K562 (cell line): ENCODE data around the gene FCAMR. TPM values are rescaled to one million over a fixed set of nuclear protein-coding genes. Genes with fewer than 3 reads are reported as not detected.

ENCODE experiments used
- ATAC-seq: fragments of 200-7000 bp; cut with Tn5 transposase; 3 replicates; pipeline ENCODE4 v1.9.1; 2020; ENCODE audit warnings: moderate library complexity
- BruUV-seq: library from RNA; stranded (reverse); fragments of 400-500 nt; replicated peaks from 2 replicates; lab custom pipeline; 2021; lab: Mats Ljungman, UMichigan
- CTCF ChIA-PET: fragments of 300-600 bp; formaldehyde crosslinking; extraction: SDS; loops from one replicate; lab custom pipeline; 2021; ENCODE audit warnings: low intra/inter-chr PET ratio; lab: Yijun Ruan, JAX
- POLR2A ChIA-PET: fragments of 300-600, 350-650 bp; sonication (Branson Sonifier 250); formaldehyde crosslinking; extraction: SDS; loops from one replicate; lab custom pipeline; 2021; ENCODE audit warnings: antibody characterized with exemption, inconsistent platforms; lab: Yijun Ruan, JAX
- DNase-seq, 4 experiments: peaks; one replicate each; pipeline versions ENCODE4 v3.0.0 to v3.0.0-alpha.2; 2011 to 2018; ENCODE audit warnings: low spot score in 3 of 4, mixed read lengths in 3 of 4; ENCODE audit errors: extremely low read depth in 1 of 4
- FAIRE-seq: peaks from 2 replicates; lab custom pipeline; 2011; peaks lifted over from hg19 to GRCh38; lab: Jason Lieb, UNC
- H2AFZ ChIP-seq: 2 replicates; pipeline ENCODE4 v1.6.0; 2011; ENCODE audit warnings: low read depth, low read length, control low read depth, inconsistent platforms
- H3K27ac ChIP-seq: fragments of 200-600 bp; 3 replicates; pipeline ENCODE4 v1.8.0; 2011; ENCODE audit warnings: low read depth, mild to moderate bottlenecking, control low read depth, inconsistent platforms, low read length, moderate library complexity, mixed read lengths; ENCODE audit errors: extremely low read depth
- H3K27me3 ChIP-seq, 2 experiments: fragments of 300-600 bp in 1 of 2; 2 replicates in 1 of 2; 3 replicates in 1 of 2; pipeline versions ENCODE4 v1.6.0 to v1.8.0; 2011; ENCODE audit warnings: inconsistent platforms in 2 of 2, low read length in 2 of 2, mild to moderate bottlenecking in 1 of 2, mixed read lengths in 1 of 2, moderate library complexity in 1 of 2; ENCODE audit not compliant: control insufficient read depth in 2 of 2, insufficient read depth in 2 of 2
- H3K36me3 ChIP-seq: fragments of 300-600 bp; 3 replicates; pipeline ENCODE4 v1.8.0; 2011; ENCODE audit warnings: mild to moderate bottlenecking, low read length, inconsistent platforms; ENCODE audit not compliant: control insufficient read depth, insufficient read depth
- H3K4me1 ChIP-seq, 2 experiments: fragments of 200-600 bp in 1 of 2; replicated peaks in 1 of 2; 2 replicates in 1 of 2; 3 replicates in 1 of 2; pipeline versions ENCODE4 v1.5.1 to v1.8.0; 2011; ENCODE audit warnings: inconsistent platforms in 2 of 2, low read length in 2 of 2, mild to moderate bottlenecking in 1 of 2, mixed read lengths in 1 of 2, moderate library complexity in 1 of 2; ENCODE audit not compliant: control insufficient read depth in 2 of 2, insufficient read depth in 2 of 2
- H3K4me2 ChIP-seq: 2 replicates; pipeline ENCODE4 v1.6.1; 2011; ENCODE audit warnings: low read length, control low read depth, inconsistent platforms, mixed read lengths; ENCODE audit not compliant: insufficient read depth
- H3K4me3 ChIP-seq: fragments of 200-600 bp; sonication (generic), shearing (Covaris generic); 2 replicates; pipeline ENCODE4 v1.5.1; 2016; ENCODE audit warnings: control low read depth, inconsistent platforms
- H3K79me2 ChIP-seq: fragments of 200-600 bp; 3 replicates; pipeline ENCODE4 v1.8.0; 2011; ENCODE audit warnings: low read length, inconsistent platforms; ENCODE audit not compliant: control insufficient read depth, insufficient read depth
- H3K9ac ChIP-seq, 2 experiments: 2 replicates each; pipeline versions ENCODE4 v1.6.0 to v1.6.1; 2011; ENCODE audit warnings: low read depth in 2 of 2, low read length in 2 of 2, control low read depth in 1 of 2, inconsistent platforms in 1 of 2, mild to moderate bottlenecking in 1 of 2, mixed read lengths in 1 of 2; ENCODE audit not compliant: insufficient read depth in 1 of 2
- H3K9me1 ChIP-seq: one replicate; pipeline ENCODE4 v1.6.0; 2011; ENCODE audit warnings: inconsistent platforms, mild to moderate bottlenecking, low read length, moderate library complexity; ENCODE audit not compliant: control insufficient read depth, insufficient read depth
- H3K9me3 ChIP-seq: replicated peaks from 2 replicates; pipeline ENCODE4 v1.5.1; 2011; ENCODE audit warnings: low read depth, low read length, inconsistent platforms; ENCODE audit not compliant: control insufficient read depth, insufficient read depth
- H4K20me1 ChIP-seq: replicated peaks from 2 replicates; pipeline ENCODE4 v1.6.1; 2011; ENCODE audit warnings: low read length, inconsistent platforms, mixed read lengths; ENCODE audit not compliant: control insufficient read depth, insufficient read depth
- ADNP ChIP-seq: fragments of 200-800 bp; sonication (Bioruptor generic); IDR thresholded peaks from 2 replicates; pipeline ENCODE4 v1.6.1; 2016; ENCODE audit warnings: missing genetic modification characterization, missing compliant biosample characterization
- BCOR ChIP-seq: fragments of 450-650 bp; IDR thresholded peaks from 2 replicates; pipeline ENCODE4 v1.6.1; 2016
- HNRNPLL ChIP-seq: fragments of 200-400 bp; formaldehyde crosslinking; IDR thresholded peaks from 2 replicates; pipeline ENCODE4 v1.6.1; 2017; ENCODE audit warnings: low read length, low read depth, mild to moderate bottlenecking; ENCODE audit not compliant: poor library complexity, severe bottlenecking
- PRMT5 ChIP-seq: sonication (generic); formaldehyde crosslinking; IDR thresholded peaks from 2 replicates; pipeline ENCODE4 v1.5.0; 2020; ENCODE audit warnings: missing genetic modification reagents
- ZNF24 ChIP-seq: fragments of 450-650 bp; IDR thresholded peaks from 2 replicates; pipeline ENCODE4 v1.6.1; 2016
- ZNF41 ChIP-seq: fragments of 250-450 bp; sonication (Bioruptor Pico); conservative IDR thresholded peaks from 2 replicates; pipeline ENCODE4 v1.4.0; 2020; ENCODE audit warnings: mild to moderate bottlenecking
- WGBS: fragments of 100-300 bp; shearing (Covaris generic); methylation state at CpG from one replicate; pipeline ENCODE4 v1.1.6; 2016; ENCODE audit warnings: low coverage, mixed read lengths; ENCODE audit not compliant: insufficient coverage; ENCODE audit errors: missing lambda C conversion rate; 5-methylcytosine and 5-hydroxymethylcytosine counted together
- in situ Hi-C: fragments of 300-500 bp; cut with MboI; formaldehyde crosslinking; loops from 4 replicates; pipeline ENCODE4 v1.15.0; 2018; ENCODE audit warnings: inconsistent platforms, mixed read lengths
- intact Hi-C: fragments of 100-400 bp; cut with micrococcal nuclease; formaldehyde crosslinking; loops from 2 replicates; pipeline ENCODE4 v1.14.2; 2022
- polyA plus RNA-seq, 8 experiments: library from polyadenylated mRNA; depleted of rRNA in 4 of 8; stranded (reverse) in 5 of 8; unstranded in 3 of 8; fragments of >200 nt; fragmentation: Nextera tagmentation in 2 of 8; fragmentation: Illumina TruSeq in 1 of 8; extraction: Ambion mirVana in 2 of 8; extraction: Trizol in 1 of 8; gene quantifications; 2 replicates each; pipeline versions ENCODE4 v1.2.1 to v1.2.3, GENCODE V29; 2011 to 2014; ENCODE audit warnings: inconsistent platforms in 1 of 8, missing spikeins in 1 of 8
- total RNA-seq, 7 experiments: library from RNA; depleted of rRNA in 6 of 7; stranded (reverse); fragments of >200 nt in 6 of 7; fragmentation: Illumina TruSeq in 2 of 7; extraction: Trizol in 2 of 7; gene quantifications; 2 replicates each; pipeline versions ENCODE4 v1.2.1 to v1.2.3, GENCODE V29; 2011 to 2021; ENCODE audit warnings: low replicate concordance in 1 of 7
- TF ChIP-seq, protein P1 (sequence below): sonication (generic); formaldehyde crosslinking; IDR thresholded peaks from 2 replicates; pipeline ENCODE4 v1.8.1; 2023; ENCODE audit warnings: missing genetic modification reagents, mild to moderate bottlenecking, borderline replicate concordance

FCAMR gene
- total and polyA plus RNA-seq, 9 of the 15 experiments (the other 6 are each of a cell fraction or from before 2014, with no cell fraction given): not detected

DNA sequence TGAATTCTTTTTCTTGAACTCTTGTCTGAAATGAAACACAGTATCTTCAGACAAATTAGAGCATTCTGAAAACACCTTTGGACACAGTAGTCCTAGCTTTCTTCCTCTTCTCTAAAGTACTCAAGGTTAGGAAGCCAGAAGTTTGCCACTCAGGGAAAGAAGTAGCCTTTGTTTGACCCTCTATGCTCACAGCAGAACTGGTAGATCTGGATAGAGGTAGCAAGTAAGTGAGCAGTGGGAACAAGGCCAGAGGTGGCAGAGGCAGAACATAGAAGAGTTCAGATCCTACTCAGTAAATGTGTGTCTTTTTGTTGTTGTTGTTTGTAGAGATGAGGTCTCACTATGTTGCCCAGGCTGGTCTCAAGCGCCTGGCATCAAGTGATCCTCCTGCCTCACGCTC lies 16.6 kb downstream of the FCAMR start:
- no TSS peak for BruUV-seq
- Histone ChIP-seq H3K9me1 (no peaks in the 10 kb centered on the region), H3K79me2 (no peaks in the 10 kb centered on the region), H3K4me3 (no peak overlapping the region), H3K9ac (no peak overlapping the region), H2AFZ (no peak overlapping the region), H3K27me3 (no peaks in the 10 kb centered on the region), H3K4me2 (no peak overlapping the region), H3K4me1 (peaks cover 6 to 22% of the 10 kb centered on the region in 2 experiments; a peak in 4 of 5 replicates), H3K9me3 (no peaks in the 10 kb centered on the region), H3K36me3 (no peaks in the 10 kb centered on the region), H4K20me1 (no peaks in the 10 kb centered on the region), H3K27ac (no peak overlapping the region)
- in situ Hi-C loops (no loop called here), intact Hi-C loops (no loop called here)
- ATAC-seq: no peak
- ChIA-PET CTCF (no interaction called here), POLR2A (interaction anchor here (1.4 to 1.8 kb wide), 2 partner anchors 18 to 19 kb away, joined by 7 to 8 read pairs; no protein-coding TSS in a partner anchor)
- DNase-seq: no peak
- no peak for FAIRE-seq
- WGBS: 100% methylated on average over 2 of the region's 2 CpGs
- no peak for TF ChIP-seq ZNF24
- TF ChIP-seq BCOR: no peak
- no peak for TF ChIP-seq ZNF41 (CRISPR knock-in tag)
- TF ChIP-seq PRMT5: no peak
- TF ChIP-seq HNRNPLL: no peak
- TF ChIP-seq, protein P1, sequence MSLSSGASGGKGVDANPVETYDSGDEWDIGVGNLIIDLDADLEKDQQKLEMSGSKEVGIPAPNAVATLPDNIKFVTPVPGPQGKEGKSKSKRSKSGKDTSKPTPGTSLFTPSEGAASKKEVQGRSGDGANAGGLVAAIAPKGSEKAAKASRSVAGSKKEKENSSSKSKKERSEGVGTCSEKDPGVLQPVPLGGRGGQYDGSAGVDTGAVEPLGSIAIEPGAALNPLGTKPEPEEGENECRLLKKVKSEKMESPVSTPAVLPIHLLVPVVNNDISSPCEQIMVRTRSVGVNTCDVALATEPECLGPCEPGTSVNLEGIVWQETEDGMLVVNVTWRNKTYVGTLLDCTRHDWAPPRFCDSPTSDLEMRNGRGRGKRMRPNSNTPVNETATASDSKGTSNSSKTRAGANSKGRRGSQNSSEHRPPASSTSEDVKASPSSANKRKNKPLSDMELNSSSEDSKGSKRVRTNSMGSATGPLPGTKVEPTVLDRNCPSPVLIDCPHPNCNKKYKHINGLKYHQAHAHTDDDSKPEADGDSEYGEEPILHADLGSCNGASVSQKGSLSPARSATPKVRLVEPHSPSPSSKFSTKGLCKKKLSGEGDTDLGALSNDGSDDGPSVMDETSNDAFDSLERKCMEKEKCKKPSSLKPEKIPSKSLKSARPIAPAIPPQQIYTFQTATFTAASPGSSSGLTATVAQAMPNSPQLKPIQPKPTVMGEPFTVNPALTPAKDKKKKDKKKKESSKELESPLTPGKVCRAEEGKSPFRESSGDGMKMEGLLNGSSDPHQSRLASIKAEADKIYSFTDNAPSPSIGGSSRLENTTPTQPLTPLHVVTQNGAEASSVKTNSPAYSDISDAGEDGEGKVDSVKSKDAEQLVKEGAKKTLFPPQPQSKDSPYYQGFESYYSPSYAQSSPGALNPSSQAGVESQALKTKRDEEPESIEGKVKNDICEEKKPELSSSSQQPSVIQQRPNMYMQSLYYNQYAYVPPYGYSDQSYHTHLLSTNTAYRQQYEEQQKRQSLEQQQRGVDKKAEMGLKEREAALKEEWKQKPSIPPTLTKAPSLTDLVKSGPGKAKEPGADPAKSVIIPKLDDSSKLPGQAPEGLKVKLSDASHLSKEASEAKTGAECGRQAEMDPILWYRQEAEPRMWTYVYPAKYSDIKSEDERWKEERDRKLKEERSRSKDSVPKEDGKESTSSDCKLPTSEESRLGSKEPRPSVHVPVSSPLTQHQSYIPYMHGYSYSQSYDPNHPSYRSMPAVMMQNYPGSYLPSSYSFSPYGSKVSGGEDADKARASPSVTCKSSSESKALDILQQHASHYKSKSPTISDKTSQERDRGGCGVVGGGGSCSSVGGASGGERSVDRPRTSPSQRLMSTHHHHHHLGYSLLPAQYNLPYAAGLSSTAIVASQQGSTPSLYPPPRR (CRISPR knock-in tag): no peak
- peak; percentile 5; the same call in 1 of the 2 replicates for TF ChIP-seq ADNP (tag)
